Hepatocyte (in vitro differentiated cells): ENCODE measurements around the gene SLC30A5.

Experiments
- EZH2 ChIP-seq: fragments of 200-600 bp; sonication (generic); IDR thresholded peaks from 2 replicates; pipeline ENCODE4 v1.6.1; 2016; ENCODE audit warnings: antibody characterized with exemption, mild to moderate bottlenecking, borderline replicate concordance
- TF ChIP-seq, protein P1 (sequence below): fragments of 200-600 bp; sonication (generic); IDR thresholded peaks from 2 replicates; pipeline ENCODE4 v1.5.1; 2016; ENCODE audit warnings: antibody characterized with exemption, mild to moderate bottlenecking; ENCODE audit not compliant: poor library complexity

DNA sequence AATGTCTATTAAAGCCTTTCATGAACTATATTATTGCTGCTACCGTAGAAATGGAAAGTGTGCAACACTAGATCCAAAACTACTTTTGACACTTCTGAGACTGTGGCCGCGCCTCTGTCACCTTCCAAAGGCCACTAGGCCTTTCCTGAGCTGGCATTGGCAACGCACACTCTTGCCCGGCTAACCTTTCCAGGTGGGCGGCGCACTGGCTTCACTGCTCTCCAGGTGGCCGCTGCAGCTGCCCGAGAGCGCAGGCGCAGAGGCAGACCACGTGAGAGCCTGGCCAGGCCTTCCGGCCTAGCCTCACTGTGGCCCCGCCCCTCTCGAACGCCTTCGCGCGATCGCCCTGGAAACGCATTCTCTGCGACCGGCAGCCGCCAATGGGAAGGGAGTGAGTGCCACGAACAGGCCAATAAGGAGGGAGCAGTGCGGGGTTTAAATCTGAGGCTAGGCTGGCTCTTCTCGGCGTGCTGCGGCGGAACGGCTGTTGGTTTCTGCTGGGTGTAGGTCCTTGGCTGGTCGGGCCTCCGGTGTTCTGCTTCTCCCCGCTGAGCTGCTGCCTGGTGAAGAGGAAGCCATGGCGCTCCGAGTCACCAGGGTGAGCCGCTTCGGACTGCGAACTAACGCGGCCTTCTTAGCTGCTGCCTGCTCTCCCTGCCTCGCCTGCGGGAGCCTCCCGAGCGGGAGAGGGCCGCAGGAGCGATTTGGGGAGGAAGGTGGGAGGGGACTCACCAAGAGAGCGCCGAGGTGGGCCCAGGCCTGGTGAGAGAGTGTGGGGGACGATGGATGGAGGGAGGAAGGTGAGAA is 73.1 kb downstream of the SLC30A5 start, which contains the start of gene CCNB1:
- TF ChIP-seq, protein P1, sequence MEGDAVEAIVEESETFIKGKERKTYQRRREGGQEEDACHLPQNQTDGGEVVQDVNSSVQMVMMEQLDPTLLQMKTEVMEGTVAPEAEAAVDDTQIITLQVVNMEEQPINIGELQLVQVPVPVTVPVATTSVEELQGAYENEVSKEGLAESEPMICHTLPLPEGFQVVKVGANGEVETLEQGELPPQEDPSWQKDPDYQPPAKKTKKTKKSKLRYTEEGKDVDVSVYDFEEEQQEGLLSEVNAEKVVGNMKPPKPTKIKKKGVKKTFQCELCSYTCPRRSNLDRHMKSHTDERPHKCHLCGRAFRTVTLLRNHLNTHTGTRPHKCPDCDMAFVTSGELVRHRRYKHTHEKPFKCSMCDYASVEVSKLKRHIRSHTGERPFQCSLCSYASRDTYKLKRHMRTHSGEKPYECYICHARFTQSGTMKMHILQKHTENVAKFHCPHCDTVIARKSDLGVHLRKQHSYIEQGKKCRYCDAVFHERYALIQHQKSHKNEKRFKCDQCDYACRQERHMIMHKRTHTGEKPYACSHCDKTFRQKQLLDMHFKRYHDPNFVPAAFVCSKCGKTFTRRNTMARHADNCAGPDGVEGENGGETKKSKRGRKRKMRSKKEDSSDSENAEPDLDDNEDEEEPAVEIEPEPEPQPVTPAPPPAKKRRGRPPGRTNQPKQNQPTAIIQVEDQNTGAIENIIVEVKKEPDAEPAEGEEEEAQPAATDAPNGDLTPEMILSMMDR = no peak
- TF ChIP-seq EZH2 = no peak
